ENCODE results near the gene SRSF8. TPM values are rescaled to one million over a fixed set of nuclear protein-coding genes. Genes with fewer than 3 reads are reported as not detected.
"Not testable (repeated sequence)": the region's sequence is repeated elsewhere in the genome, so short reads cannot be mapped to it uniquely, and the experiment has no call there.

SRSF8 gene, protein sequence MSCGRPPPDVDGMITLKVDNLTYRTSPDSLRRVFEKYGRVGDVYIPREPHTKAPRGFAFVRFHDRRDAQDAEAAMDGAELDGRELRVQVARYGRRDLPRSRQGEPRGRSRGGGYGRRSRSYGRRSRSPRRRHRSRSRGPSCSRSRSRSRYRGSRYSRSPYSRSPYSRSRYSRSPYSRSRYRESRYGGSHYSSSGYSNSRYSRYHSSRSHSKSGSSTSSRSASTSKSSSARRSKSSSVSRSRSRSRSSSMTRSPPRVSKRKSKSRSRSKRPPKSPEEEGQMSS
- total RNA-seq (10 to 100 TPM; 26.6 to 35.3 (median 29.7) TPM), polyA plus RNA-seq (10 to 100 TPM; 17.7 to 24.8 (median 21.7) TPM)
- long read RNA-seq, donor 1, full-length matches to known transcripts, result 48 of 49 reads
- long read RNA-seq, donor 1, partial matches to known transcripts, result 0 of 49 reads
- long read RNA-seq, donor 1, other reads (novel, unspliced or antisense), result 1 of 49 reads
- long read RNA-seq, donor 2, full-length matches to known transcripts, result 82 of 85 reads
- long read RNA-seq, donor 2, partial matches to known transcripts, result 0 of 85 reads
- long read RNA-seq, donor 2, other reads (novel, unspliced or antisense), result 3 of 85 reads

GRCh38 chr11:95066716-95067038 lies at the start of gene SRSF8:
TSS of gene SRSF8 (plus strand) at chr11:95066919. CDS start at chr11:95067227, 308 bp downstream.
- H3K27ac ChIP-seq, result peak within 1 kb of the TSS; percentile 93
- peaks cover 12% of the 10 kb centered on the region for H3K4me1 ChIP-seq
- DNase-seq, result no peak
- 0 to 1% (median 0%) methylated on average over 4 of the region's 4 CpGs for WGBS, 3 donors
- no peaks in the 10 kb centered on the region for H3K36me3 ChIP-seq (ENCODE audit: insufficient read depth in 1 of 2, low read depth in 1 of 2)
- ATAC-seq, result no peak
- TF ChIP-seq, protein P1, sequence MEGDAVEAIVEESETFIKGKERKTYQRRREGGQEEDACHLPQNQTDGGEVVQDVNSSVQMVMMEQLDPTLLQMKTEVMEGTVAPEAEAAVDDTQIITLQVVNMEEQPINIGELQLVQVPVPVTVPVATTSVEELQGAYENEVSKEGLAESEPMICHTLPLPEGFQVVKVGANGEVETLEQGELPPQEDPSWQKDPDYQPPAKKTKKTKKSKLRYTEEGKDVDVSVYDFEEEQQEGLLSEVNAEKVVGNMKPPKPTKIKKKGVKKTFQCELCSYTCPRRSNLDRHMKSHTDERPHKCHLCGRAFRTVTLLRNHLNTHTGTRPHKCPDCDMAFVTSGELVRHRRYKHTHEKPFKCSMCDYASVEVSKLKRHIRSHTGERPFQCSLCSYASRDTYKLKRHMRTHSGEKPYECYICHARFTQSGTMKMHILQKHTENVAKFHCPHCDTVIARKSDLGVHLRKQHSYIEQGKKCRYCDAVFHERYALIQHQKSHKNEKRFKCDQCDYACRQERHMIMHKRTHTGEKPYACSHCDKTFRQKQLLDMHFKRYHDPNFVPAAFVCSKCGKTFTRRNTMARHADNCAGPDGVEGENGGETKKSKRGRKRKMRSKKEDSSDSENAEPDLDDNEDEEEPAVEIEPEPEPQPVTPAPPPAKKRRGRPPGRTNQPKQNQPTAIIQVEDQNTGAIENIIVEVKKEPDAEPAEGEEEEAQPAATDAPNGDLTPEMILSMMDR (IDR thresholded peaks at IDR 0.05), result no peak
- no peaks in the 10 kb centered on the region for H3K9me3 ChIP-seq
- H3K4me3 ChIP-seq, result peak within 1 kb of the TSS; percentile 84
- intact Hi-C loops (cut with DNase I), result loop anchor here (1.0 to 10.0 kb wide), 8 partner anchors 85 to 698 kb away; partner anchors contain the start of genes CWC15 (in 2 of the 2), KDM4D (in 2 of the 2) and SESN3 (in 1 of the 2)
- H3K27me3 ChIP-seq (ENCODE audit: insufficient read depth in 3 of 3, low read length in 2 of 3), result no peaks in the 10 kb centered on the region

DNA sequence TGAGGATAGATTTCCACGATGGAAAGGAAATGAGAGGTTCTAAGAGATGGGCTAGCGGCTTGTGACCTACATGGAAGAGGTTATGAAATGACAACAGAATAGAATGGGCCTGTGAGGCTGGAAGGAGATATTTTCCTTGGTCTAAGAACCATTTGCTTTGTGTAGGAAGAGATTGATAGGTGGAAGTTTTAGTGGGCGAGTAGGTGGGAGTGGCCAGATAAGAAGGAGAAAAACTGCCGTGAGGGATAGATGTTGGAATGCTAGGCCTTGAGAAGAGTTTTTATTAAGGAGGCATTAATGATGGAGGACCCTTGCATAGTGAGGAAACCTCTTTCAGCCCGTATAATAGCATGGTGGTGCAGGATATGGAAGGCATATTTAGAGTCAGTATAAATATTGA lies 45.3 kb upstream of the SRSF8 start:
- ATAC-seq; H3K36me3 ChIP-seq (ENCODE audit: insufficient read depth in 1 of 2, low read depth in 1 of 2); H3K27me3 ChIP-seq (ENCODE audit: insufficient read depth in 3 of 3, low read length in 2 of 3); H3K4me3 ChIP-seq; intact Hi-C loops (cut with DNase I); H3K4me1 ChIP-seq; DNase-seq; H3K9me3 ChIP-seq; H3K27ac ChIP-seq: not testable (repeated sequence)
- 80 to 85% (median 81%) methylated on average over 5 of the region's 5 CpGs for WGBS, 3 donors

GRCh38 chr11:95024958-95025357 lies 41.8 kb upstream of the SRSF8 start, which contains the start of gene KDM4E:
TSS of gene KDM4E (plus strand) at chr11:95025258. CDS start at chr11:95025558, 300 bp downstream.
- Histone ChIP-seq H3K27ac (no peak within 1 kb of the TSS), H3K4me3 (no peak within 1 kb of the TSS), H3K9me3 (no peaks in the 10 kb centered on the region), H3K27me3 (ENCODE audit: insufficient read depth in 3 of 3, low read length in 2 of 3) (no peaks in the 10 kb centered on the region), H3K4me1 (no peaks in the 10 kb centered on the region), H3K36me3 (ENCODE audit: insufficient read depth in 1 of 2, low read depth in 1 of 2) (no peaks in the 10 kb centered on the region)
- intact Hi-C loops (cut with DNase I), result no loop called here
- TF ChIP-seq, protein P1 (IDR thresholded peaks at IDR 0.05), result no peak
- 89 to 97% (median 92%) methylated on average over 1 of the region's 1 CpG for WGBS, 3 donors
- ATAC-seq (no peak), DNase-seq (no peak)

DNA sequence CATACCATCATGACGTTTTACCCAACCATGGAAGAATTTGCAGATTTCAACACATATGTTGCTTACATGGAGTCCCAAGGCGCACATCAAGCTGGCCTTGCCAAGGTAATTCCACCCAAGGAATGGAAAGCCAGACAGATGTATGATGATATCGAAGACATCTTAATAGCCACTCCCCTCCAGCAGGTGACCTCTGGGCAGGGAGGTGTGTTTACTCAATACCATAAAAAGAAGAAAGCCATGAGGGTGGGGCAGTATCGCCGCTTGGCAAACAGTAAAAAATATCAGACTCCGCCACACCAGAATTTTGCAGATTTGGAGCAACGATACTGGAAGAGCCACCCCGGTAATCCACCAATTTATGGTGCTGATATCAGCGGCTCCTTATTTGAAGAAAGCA lies 41.1 kb upstream of the SRSF8 start:
- ATAC-seq; H3K9me3 ChIP-seq; H3K36me3 ChIP-seq (ENCODE audit: insufficient read depth in 1 of 2, low read depth in 1 of 2); H3K4me1 ChIP-seq; H3K27me3 ChIP-seq (ENCODE audit: insufficient read depth in 3 of 3, low read length in 2 of 3); DNase-seq; intact Hi-C loops (cut with DNase I); H3K27ac ChIP-seq; H3K4me3 ChIP-seq: not testable (repeated sequence)
- WGBS, 3 donors, result 88 to 91% (median 91%) methylated on average over 6 to 8 of the region's 9 CpGs

DNA sequence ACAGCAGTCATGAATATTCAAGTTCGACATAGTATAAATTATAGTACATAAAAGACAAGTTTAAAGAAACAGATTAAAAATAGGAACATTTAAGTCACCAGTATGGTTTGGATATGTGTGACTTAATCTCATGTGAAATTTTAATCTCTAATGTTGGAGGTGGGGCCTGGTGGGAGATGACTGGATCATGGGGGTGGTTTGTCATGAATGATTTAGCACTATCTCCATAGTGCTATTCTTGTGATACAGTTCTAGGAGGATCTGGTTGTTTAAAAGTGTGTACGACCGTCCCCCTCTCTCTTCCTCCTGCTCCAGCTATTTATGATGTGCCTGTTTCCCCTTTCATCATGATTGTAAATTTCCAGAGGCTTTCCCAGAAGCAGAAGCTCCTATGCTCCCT lies 38.4 kb upstream of the SRSF8 start:
- Histone ChIP-seq H3K4me3 (no peak overlapping the region), H3K27ac (no peak overlapping the region), H3K27me3 (ENCODE audit: insufficient read depth in 3 of 3, low read length in 2 of 3) (no peaks in the 10 kb centered on the region), H3K9me3 (no peaks in the 10 kb centered on the region), H3K36me3 (ENCODE audit: insufficient read depth in 1 of 2, low read depth in 1 of 2) (no peaks in the 10 kb centered on the region), H3K4me1 (no peaks in the 10 kb centered on the region)
- intact Hi-C loops (cut with DNase I), result no loop called here
- WGBS, 3 donors, result 65 to 71% (median 70%) methylated on average over 3 of the region's 3 CpGs
- TF ChIP-seq, protein P1 (IDR thresholded peaks at IDR 0.05), result no peak
- ATAC-seq, result no peak
- no peak for DNase-seq

Data from psoas muscle (tissue), 8 donors.